Mucosa of rectum (tissue), 2 donors: ENCODE measurements around the gene VWA3B.
"Not testable (repeated sequence)": the region's sequence is repeated elsewhere in the genome, so short reads cannot be mapped to it uniquely, and the experiment has no call there.

Source experiments
- H3K27ac ChIP-seq, 2 donors: one replicate each; pipeline ENCODE4 v1.7.0; 2013; ENCODE audit warnings: inconsistent platforms in 2 of 2, low read depth in 2 of 2, low read length in 2 of 2
- H3K27me3 ChIP-seq, 2 donors: one replicate each; pipeline ENCODE4 v1.7.0; 2013; ENCODE audit warnings: low read length in 2 of 2; ENCODE audit not compliant: control insufficient read depth in 2 of 2, insufficient read depth in 2 of 2
- H3K36me3 ChIP-seq, 2 donors: one replicate each; pipeline ENCODE4 v1.7.0; 2013; ENCODE audit warnings: low read length in 2 of 2; ENCODE audit not compliant: control insufficient read depth in 2 of 2, insufficient read depth in 2 of 2
- H3K4me1 ChIP-seq, 2 donors: one replicate each; pipeline ENCODE4 v1.7.0; 2013; ENCODE audit warnings: low read length in 2 of 2, mild to moderate bottlenecking in 1 of 2; ENCODE audit not compliant: control insufficient read depth in 2 of 2, insufficient read depth in 2 of 2
- H3K4me3 ChIP-seq, 2 donors: one replicate each; pipeline ENCODE4 v1.7.0; 2013; ENCODE audit warnings: low read length in 2 of 2
- H3K9ac ChIP-seq, 2 donors: one replicate each; pipeline ENCODE4 v1.7.0; 2013; ENCODE audit warnings: low read length in 2 of 2, low read depth in 1 of 2, mild to moderate bottlenecking in 1 of 2
- H3K9me3 ChIP-seq, 2 donors: one replicate each; pipeline ENCODE4 v1.7.0; 2013; ENCODE audit warnings: low read length in 2 of 2; ENCODE audit not compliant: control insufficient read depth in 2 of 2
- donor health status: healthy.
- donor health status: Normal muscosa, but diverticular disease.

The VWA3B gene

DNA sequence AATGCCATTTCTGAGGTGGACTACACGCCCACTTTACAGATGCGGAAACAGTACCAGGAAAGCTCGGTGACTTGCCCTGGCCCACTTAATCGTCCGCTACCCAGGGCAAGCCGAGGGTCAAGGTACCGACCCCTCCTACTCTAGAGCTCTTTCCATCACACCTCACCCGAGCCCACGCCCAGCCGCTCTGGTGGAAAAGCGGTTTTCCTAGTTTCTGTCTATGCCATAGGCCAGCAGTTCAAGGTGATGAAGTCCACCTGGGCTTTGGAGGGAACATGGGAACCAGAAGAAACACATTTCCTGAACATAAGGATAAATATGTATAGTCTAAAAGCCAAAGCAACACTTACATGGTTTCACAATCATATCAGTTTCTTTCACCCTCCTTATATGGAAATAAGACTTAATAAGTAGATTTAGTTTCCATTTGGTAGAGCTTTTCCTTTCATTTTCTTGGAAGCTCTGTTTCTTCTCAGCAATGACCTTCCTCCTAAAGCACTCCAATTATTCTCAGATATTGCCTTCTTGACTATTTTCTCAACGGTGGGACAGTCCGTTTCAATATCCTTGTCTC is 567 bp downstream of the VWA3B start:
- Histone ChIP-seq H3K27ac (peak overlapping the region; percentile 92 to 96), H3K9me3 (no peaks in the 10 kb centered on the region)

DNA sequence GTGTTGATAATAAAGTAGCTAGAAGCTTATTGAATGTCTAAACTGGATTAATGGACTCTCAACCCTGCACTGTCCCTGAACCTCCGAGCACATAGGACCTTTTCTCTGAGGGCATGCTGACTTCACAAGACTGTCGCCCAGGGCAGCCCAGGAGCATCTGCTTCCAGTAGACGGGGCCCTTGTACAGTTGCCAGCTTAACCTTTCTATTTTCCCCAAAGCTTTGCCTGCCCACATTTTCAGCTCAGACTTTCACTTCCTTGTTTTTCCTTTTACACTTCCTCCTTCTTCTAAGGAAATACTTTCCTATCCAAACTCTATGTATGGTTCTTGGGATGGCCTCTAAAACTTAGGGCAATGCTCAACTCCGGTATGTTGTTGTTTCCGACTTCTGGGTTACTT is 1.3 kb downstream of the VWA3B start:
- Histone ChIP-seq H3K27me3 (peaks cover 4% of the 10 kb centered on the region in 2 donors), H3K4me3 (no peak overlapping the region), H3K4me1 (peaks cover 26 to 40% of the 10 kb centered on the region in 2 donors), H3K9ac (no peak overlapping the region), H3K9me3 (no peaks in the 10 kb centered on the region), H3K36me3 (no peaks in the 10 kb centered on the region), H3K27ac (peak overlapping the region; percentile 92 to 96)

More for the DNA sequence above, 567 bp downstream of the VWA3B start:
- peak overlapping the region; percentile 66 to 89 for H3K9ac ChIP-seq
- peaks cover 26 to 44% of the 10 kb centered on the region in 2 donors for H3K4me1 ChIP-seq
- no peaks in the 10 kb centered on the region for H3K36me3 ChIP-seq
- H3K27me3 ChIP-seq, result peaks cover 4 to 6% of the 10 kb centered on the region in 2 donors
- H3K4me3 ChIP-seq, result peak overlapping the region; percentile 71 to 84

DNA sequence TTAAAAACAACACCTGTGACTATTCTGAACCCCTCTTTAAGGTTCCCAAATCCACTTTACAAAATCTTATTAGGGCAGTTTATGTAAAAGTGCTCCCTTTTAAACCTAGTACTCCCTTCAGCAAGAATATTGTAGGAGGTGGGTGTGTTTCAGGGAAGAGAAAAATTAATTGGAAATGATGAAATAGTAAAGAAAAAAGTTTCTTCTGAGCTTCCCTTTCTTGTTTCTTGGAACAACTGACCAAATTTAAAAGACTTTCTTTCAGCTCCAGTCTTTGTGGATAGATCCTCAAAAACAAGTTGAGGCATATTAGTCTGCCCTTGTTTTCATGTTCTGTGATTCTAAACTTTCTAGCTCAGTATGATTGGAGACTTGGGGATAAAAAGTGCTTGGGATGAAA is 3.0 kb downstream of the VWA3B start:
- Histone ChIP-seq H3K36me3 (no peaks in the 10 kb centered on the region), H3K27me3 (peaks cover 3 to 4% of the 10 kb centered on the region in 2 donors), H3K9me3 (no peaks in the 10 kb centered on the region), H3K9ac (no peak overlapping the region), H3K4me3 (no peak overlapping the region), H3K27ac (no peak overlapping the region), H3K4me1 (peaks cover 25 to 31% of the 10 kb centered on the region in 2 donors)

DNA sequence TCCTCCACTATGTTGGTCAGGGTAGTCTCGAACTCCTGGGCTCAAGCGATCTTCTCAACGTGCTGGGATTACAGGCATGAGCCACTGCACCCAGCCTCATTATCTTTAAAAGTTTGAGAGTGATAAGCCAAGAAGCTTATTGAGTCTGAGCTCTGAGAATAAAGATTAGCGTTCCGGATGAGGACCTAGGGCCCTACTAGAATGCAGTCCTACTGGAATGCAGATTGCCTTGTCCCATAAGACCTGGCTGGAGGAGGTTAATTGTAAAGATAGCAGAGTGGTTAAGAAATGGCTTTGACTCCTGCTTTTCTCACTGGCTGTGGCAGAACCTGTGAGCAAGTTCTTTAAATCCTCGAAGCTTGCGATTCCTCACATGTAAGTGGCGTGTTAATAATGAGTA is 4.0 kb downstream of the VWA3B start:
- peaks cover 0 to 3% of the 10 kb centered on the region in 2 donors for H3K27me3 ChIP-seq

DNA sequence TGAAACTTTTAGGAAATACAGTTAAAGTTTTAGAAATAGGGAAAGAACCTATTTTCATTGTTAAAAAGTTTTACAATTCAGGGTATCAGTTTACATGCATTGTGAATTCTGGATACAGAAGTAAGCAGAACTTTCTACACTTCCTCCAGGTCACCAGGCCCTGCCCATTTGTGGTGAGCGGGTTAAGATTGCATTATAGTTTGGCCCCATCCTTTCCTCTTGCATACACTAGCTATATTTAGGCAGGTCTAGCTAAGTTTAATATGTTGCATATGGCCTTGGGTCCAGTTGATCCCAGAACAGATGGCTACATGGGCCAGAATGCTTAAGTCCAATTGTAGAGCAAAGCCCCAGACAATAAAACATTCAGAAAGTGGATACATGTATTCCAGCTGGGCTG is 4.8 kb downstream of the VWA3B start:
- no peaks in the 10 kb centered on the region for H3K27me3 ChIP-seq
- no peaks in the 10 kb centered on the region for H3K36me3 ChIP-seq
- H3K9ac ChIP-seq, result no peak overlapping the region
- no peaks in the 10 kb centered on the region for H3K9me3 ChIP-seq
- peaks cover 9 to 13% of the 10 kb centered on the region in 2 donors for H3K4me1 ChIP-seq
- H3K4me3 ChIP-seq, result no peak overlapping the region
- no peak overlapping the region for H3K27ac ChIP-seq

More for the DNA sequence above, 4.0 kb downstream of the VWA3B start:
- H3K4me3 ChIP-seq, result no peak overlapping the region
- peaks cover 15 to 21% of the 10 kb centered on the region in 2 donors for H3K4me1 ChIP-seq
- H3K9ac ChIP-seq, result no peak overlapping the region
- H3K36me3 ChIP-seq, result no peaks in the 10 kb centered on the region
- no peak overlapping the region for H3K27ac ChIP-seq
- no peaks in the 10 kb centered on the region for H3K9me3 ChIP-seq

DNA sequence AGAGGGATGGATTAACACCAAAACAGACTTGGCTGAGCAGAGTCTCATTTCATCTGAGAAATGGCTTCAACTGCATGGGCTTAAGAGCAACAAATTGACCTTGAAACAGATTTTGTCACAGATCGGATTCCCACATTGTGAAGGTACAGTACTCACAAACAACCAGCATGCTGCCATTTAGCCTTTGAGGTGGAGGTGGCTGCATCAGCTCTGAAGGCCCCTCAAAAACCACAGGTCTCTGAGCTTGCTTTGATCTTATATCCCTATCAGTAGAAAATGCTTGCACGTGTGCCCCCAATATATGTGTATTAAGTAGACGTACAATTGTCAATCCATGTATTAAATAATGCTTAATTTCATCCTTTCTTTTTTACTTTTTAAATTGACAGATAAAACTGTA is 6.2 kb downstream of the VWA3B start:
- Histone ChIP-seq H3K4me3 (no peak overlapping the region), H3K9ac (no peak overlapping the region), H3K27me3 (no peaks in the 10 kb centered on the region), H3K9me3 (no peaks in the 10 kb centered on the region), H3K4me1 (peaks cover 0 to 3% of the 10 kb centered on the region in 2 donors), H3K36me3 (no peaks in the 10 kb centered on the region), H3K27ac (no peak overlapping the region)

DNA sequence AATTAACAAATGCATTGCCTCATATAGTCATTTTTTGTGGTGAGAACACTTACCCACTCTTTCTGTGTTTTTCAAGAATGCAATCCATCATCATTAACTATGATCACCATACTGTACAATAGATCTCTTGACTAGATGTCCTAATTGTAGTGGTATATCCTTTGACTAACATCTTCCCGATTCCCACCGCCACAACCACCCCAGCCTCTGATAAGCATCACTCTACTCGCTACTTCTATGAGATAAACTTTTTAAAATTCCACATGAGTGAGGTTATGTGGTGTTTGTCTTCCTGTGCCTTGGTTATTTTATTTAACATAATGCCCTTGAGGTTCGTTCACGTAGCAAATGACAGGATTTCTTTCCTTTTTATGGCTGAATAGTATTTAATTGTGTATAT is 6.6 kb downstream of the VWA3B start:
- Histone ChIP-seq H3K27me3 (no peaks in the 10 kb centered on the region), H3K27ac (no peak overlapping the region), H3K4me1 (no peaks in the 10 kb centered on the region), H3K36me3 (no peaks in the 10 kb centered on the region), H3K4me3 (no peak overlapping the region), H3K9ac (no peak overlapping the region), H3K9me3 (no peaks in the 10 kb centered on the region)

DNA sequence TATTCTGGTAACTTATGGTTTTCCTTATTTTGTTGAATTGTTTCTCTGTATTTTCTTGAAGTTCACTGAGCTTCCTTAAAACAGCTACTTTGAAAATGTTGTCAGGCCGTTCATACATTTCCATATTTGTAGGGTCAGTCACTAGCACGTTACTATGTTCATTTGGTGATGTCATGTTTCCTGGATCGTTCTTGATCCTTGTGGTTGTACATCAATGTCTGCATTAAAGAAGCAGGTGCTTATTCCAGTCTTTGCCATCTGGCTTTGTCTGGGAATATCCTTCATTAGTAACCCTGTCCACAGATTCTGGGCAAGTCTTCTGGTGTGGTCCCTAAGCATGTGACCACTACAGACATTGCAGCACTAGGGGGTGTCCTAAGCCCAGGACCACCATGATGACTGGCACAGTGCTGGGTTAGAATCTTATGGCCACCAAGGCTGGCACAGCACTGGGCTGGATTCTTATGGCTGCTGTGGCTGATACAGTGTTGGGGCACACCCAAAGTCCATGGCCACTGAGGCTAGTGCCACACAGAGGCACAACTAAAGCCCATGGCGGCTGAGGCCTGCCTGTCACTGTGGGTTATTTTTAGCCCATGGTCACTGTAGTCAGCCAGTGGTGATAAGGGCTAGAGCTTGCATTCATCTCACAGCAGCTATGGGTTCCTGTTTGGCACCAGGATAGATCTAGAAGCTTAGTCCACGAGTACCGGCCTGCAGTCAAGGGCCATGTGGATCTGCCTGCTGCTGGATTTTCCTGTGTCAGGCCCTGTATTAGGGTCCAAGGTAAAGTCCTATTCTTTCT is 13.2 kb downstream of the VWA3B start:
- Histone ChIP-seq H3K9me3 (no peaks in the 10 kb centered on the region), H3K36me3 (no peaks in the 10 kb centered on the region), H3K4me1 (no peaks in the 10 kb centered on the region), H3K9ac (no peak overlapping the region), H3K4me3 (no peak overlapping the region), H3K27me3 (no peaks in the 10 kb centered on the region), H3K27ac (no peak overlapping the region)

DNA sequence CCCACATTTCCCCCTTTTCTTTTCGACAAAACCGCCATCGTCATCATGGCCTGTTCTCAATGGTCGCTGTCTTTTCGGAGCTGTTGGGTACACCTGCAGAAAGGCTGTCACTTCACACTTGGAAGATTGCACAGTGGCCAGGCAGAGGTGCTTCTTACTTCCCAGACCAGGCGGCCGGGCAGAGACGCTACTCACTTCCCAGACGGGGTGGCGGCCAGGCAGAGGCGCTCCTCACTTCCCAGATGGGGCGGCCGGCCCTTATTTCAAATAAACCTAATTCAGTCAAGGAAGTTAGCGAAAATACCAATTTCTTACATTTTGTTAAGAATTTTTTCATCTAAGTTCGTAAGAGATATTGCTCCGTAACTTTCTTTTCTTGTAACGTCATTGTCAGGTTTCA is 15.3 kb downstream of the VWA3B start:
- not testable (repeated sequence) for H3K27me3 ChIP-seq, H3K9ac ChIP-seq, H3K36me3 ChIP-seq, H3K27ac ChIP-seq, H3K4me1 ChIP-seq, H3K9me3 ChIP-seq, H3K4me3 ChIP-seq

DNA sequence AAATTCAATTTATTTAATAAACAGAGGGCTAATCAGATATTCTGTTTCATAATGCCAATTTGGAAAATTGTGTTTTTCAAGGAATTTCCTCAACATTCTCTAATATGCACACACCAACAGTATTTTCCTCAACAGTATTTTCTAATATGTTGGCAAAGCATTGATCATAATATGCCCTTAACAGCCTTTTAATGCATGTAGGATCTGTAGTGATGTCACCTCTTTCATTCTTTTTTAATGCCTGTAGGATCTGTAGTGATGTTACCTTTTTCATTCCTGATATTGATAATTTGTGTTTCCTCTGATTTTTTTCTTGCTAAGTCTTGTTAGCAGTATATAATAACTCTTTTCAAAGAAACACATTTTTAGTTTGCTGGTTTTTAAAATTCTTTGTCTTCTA is 15.9 kb downstream of the VWA3B start:
- H3K4me1 ChIP-seq, result no peaks in the 10 kb centered on the region
- H3K9me3 ChIP-seq, result no peaks in the 10 kb centered on the region
- H3K9ac ChIP-seq, result no peak overlapping the region
- no peaks in the 10 kb centered on the region for H3K36me3 ChIP-seq
- H3K4me3 ChIP-seq, result no peak overlapping the region
- H3K27ac ChIP-seq, result no peak overlapping the region
- no peaks in the 10 kb centered on the region for H3K27me3 ChIP-seq
